ENCODE results near the gene TSPAN15.

Gene TSPAN15

GRCh38 chr10:69495666-69496065 is 44.4 kb downstream of the TSPAN15 start:
- no peak overlapping the region for H3K4me2 ChIP-seq (ENCODE audit: low read length)
- no peak for TF ChIP-seq EZH2 (IDR thresholded peaks at IDR 0.05; ENCODE audit: borderline replicate concordance, low read length)
- TF ChIP-seq CTCF (IDR thresholded peaks at IDR 0.05; ENCODE audit: low read length): no peak

GRCh38 chr10:69496352-69497230 is 45.3 kb downstream of the TSPAN15 start:
- no peaks in the 10 kb centered on the region for H3K36me3 ChIP-seq (ENCODE audit: insufficient read depth, low read length)
- H3F3A ChIP-seq (ENCODE audit: insufficient read depth, low read length): no peaks in the 10 kb centered on the region
- H3K4me2 ChIP-seq (ENCODE audit: low read length): no peak overlapping the region
- H3K9me3 ChIP-seq (ENCODE audit: low read length): no peaks in the 10 kb centered on the region
- H3K4me1 ChIP-seq (ENCODE audit: insufficient read depth, low read length, severe bottlenecking): no peaks in the 10 kb centered on the region
- no peak overlapping the region for H2AFZ ChIP-seq (ENCODE audit: low read length)
- no peaks in the 10 kb centered on the region for H3K9me2 ChIP-seq (ENCODE audit: low read depth, low read length)
- peaks cover 12% of the 10 kb centered on the region for H3K27me3 ChIP-seq (ENCODE audit: insufficient read depth, low read length)
- H3K4me3 ChIP-seq (ENCODE audit: low read depth, low read length, poor library complexity, severe bottlenecking): no peak overlapping the region
- H3K9ac ChIP-seq (ENCODE audit: low read length): no peak overlapping the region
- no peaks in the 10 kb centered on the region for H4K20me1 ChIP-seq (ENCODE audit: insufficient read depth, low read length)
- no peaks in the 10 kb centered on the region for H3K79me2 ChIP-seq (ENCODE audit: insufficient read depth, low read length)
- TF ChIP-seq CTCF (IDR thresholded peaks at IDR 0.05; ENCODE audit: low read length) (no peak), EZH2 (IDR thresholded peaks at IDR 0.05; ENCODE audit: borderline replicate concordance, low read length) (no peak)
- H3K27ac ChIP-seq (ENCODE audit: low read depth, low read length, poor library complexity, severe bottlenecking): no peak overlapping the region

More at GRCh38 chr10:69495666-69496065, 44.4 kb downstream of the TSPAN15 start:
- Histone ChIP-seq H3K27ac (ENCODE audit: low read depth, low read length, poor library complexity, severe bottlenecking) (no peak overlapping the region), H3K4me1 (ENCODE audit: insufficient read depth, low read length, severe bottlenecking) (no peaks in the 10 kb centered on the region), H3K36me3 (ENCODE audit: insufficient read depth, low read length) (no peaks in the 10 kb centered on the region), H3K9me2 (ENCODE audit: low read depth, low read length) (no peaks in the 10 kb centered on the region), H3K4me3 (ENCODE audit: low read depth, low read length, poor library complexity, severe bottlenecking) (no peak overlapping the region), H4K20me1 (ENCODE audit: insufficient read depth, low read length) (no peaks in the 10 kb centered on the region), H3K9me3 (ENCODE audit: low read length) (no peaks in the 10 kb centered on the region), H3K79me2 (ENCODE audit: insufficient read depth, low read length) (no peaks in the 10 kb centered on the region), H3K27me3 (ENCODE audit: insufficient read depth, low read length) (peaks cover 12% of the 10 kb centered on the region), H3F3A (ENCODE audit: insufficient read depth, low read length) (no peaks in the 10 kb centered on the region), H3K9ac (ENCODE audit: low read length) (no peak overlapping the region), H2AFZ (ENCODE audit: low read length) (no peak overlapping the region)

GRCh38 chr10:69497231-69497561 is 45.9 kb downstream of the TSPAN15 start:
- H3K4me2 ChIP-seq (ENCODE audit: low read length): no peak overlapping the region
- H3K4me3 ChIP-seq (ENCODE audit: low read depth, low read length, poor library complexity, severe bottlenecking): no peak overlapping the region
- no peaks in the 10 kb centered on the region for H3K9me2 ChIP-seq (ENCODE audit: low read depth, low read length)
- H3F3A ChIP-seq (ENCODE audit: insufficient read depth, low read length): no peaks in the 10 kb centered on the region
- H3K9me3 ChIP-seq (ENCODE audit: low read length): no peaks in the 10 kb centered on the region
- no peaks in the 10 kb centered on the region for H4K20me1 ChIP-seq (ENCODE audit: insufficient read depth, low read length)
- no peak overlapping the region for H3K9ac ChIP-seq (ENCODE audit: low read length)
- H3K79me2 ChIP-seq (ENCODE audit: insufficient read depth, low read length): no peaks in the 10 kb centered on the region
- no peak overlapping the region for H3K27ac ChIP-seq (ENCODE audit: low read depth, low read length, poor library complexity, severe bottlenecking)
- H3K36me3 ChIP-seq (ENCODE audit: insufficient read depth, low read length): no peaks in the 10 kb centered on the region
- H2AFZ ChIP-seq (ENCODE audit: low read length): no peak overlapping the region
- TF ChIP-seq CTCF (IDR thresholded peaks at IDR 0.05; ENCODE audit: low read length) (no peak), EZH2 (IDR thresholded peaks at IDR 0.05; ENCODE audit: borderline replicate concordance, low read length) (no peak)
- H3K4me1 ChIP-seq (ENCODE audit: insufficient read depth, low read length, severe bottlenecking): no peaks in the 10 kb centered on the region
- peaks cover 9% of the 10 kb centered on the region for H3K27me3 ChIP-seq (ENCODE audit: insufficient read depth, low read length)
